NOMO-1 treated with dmso at 0.1 percent for 144 hours (cell line): ENCODE measurements around the gene ARHGAP44.
"Not testable (repeated sequence)": the region's sequence is repeated elsewhere in the genome, so short reads cannot be mapped to it uniquely, and the experiment has no call there.

ENCODE experiments used
- DNase-seq: peaks from one replicate; lab custom pipeline; 2025; ENCODE audit not compliant: unreplicated experiment; lab: John Stamatoyannopoulos, UW

The ARHGAP44 gene

DNA sequence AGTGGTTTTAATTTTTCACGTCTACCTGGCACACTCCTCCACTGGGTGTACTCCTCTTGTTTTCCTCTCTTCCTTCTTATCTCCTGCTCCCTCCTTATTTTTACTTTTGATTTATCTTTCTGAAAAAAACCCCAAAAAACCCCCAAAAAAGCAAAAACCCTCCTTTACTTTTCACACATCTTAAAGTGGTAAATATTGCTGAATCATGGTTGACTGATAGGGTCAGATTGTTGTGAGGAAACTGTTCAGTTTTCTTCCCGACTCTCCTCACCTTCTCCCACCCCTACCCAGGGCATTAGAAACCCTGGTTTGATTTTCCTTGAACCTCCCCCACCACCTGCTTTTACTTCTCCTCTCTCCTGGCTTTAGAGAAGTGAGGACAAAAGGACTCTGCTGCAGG, 25.4 kb downstream of the ARHGAP44 start:
- DNase-seq = no peak

DNA sequence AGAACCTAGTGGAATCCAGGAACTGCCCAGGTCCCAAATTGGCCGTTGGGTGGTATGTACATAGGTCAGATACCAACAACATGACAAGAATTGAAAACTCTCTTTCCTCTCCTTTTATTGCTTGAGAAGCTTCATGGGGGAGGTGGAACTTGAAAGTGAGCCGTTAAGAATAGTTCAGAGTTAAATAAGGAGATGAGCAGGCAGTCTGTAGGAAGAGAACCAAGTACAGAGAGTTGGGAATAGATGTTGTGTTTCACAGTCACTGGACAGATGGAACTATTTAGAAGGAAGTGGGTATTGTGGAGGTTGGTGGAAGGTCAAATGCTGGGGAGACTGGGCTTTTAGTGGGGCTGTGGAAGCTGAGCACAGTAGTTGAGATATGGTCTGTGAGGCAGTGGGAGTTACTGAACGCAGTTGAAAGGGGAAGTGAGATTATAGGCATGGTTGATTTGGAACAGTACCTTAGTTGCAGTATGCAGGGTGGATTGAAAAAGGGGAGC, 26.4 kb downstream of the ARHGAP44 start:
- DNase-seq = peak; percentile 54

DNA sequence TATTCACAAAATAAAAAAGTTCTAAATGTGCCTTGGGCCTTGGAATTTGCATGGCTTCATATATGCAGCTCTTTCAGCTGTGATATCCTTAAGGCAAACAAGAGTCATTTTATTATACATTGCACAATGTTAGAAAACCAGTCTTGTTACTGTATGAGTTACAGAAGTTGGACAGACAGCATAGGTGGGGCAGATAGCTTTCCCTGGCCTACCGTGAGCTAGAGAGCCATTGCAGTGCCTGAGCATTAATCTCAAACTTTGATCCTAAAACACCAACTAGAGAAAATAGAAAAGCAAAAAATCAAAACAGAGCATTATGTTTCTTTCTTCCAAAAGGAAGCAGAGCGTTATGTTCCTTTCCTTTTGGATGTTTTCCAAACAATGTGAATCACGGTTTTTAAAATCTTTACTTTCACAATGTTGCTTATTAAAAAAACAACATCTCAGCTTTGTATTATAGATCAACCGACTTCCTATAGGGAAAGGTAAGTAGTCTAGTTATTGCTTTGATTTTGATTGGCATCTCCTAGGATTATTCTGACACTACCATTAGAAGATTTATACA, 32.2 kb downstream of the ARHGAP44 start:
- no peak for DNase-seq

DNA sequence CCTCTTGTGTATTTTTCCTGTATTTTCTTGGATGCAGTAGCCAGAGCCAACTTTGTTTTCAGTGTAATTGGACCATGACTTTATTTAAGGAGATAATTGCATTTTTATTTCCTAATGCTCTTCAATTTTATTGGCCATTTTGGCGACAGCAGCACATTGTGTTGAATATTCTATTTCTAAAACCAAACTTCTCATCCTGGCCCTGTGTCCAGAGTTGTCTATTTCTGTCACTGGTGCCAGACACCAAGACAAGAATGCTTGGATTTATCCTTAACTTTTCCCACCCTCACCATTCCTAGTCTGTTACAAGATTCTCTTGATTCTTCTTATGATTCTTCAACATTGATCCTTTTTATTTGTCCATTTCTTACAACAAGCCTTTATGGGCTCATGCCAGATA, 37.1 kb downstream of the ARHGAP44 start:
- no peak for DNase-seq

DNA sequence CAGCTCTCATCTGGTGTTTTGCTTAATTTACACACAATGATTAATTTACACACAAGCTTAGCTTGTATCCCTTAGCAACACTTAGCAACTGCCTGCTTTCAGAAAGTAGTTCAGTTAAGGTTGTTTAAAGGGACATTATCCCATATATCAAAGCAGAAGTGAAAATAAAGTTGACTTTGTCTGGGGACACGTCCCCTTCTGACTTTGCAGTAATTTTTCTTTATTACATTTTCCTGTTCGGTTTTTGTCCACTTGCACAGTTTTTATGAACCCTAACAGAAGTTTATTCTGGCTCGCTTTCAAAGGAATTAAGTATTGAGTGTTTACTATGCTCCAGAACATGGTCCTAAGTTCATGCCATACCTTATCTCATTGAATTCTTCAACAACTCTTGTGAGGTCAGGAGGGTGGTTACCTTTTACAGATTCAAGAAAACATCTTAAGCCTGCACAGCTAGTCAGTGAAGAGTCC, 41.5 kb downstream of the ARHGAP44 start:
- peak; percentile 48 for DNase-seq

DNA sequence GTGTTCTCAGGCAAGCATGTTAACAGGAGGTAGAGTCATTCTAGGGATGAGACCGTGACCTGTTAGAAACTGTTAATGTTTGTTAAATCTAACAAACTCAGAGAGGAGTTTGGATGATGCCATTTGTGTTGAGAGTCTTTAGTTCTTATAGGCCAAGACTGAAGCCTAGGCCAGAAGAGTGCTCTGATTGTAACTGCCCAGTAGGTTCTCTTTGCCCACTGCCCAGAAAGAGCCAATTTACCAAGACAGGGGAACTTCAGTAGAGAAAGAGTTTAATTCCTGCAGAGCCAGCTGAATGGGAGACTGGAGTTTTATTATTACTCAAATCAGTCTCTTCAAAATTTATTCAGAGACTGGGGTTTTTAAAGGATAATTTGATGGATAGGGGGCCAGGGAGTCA, 42.5 kb downstream of the ARHGAP44 start:
- DNase-seq = no peak

DNA sequence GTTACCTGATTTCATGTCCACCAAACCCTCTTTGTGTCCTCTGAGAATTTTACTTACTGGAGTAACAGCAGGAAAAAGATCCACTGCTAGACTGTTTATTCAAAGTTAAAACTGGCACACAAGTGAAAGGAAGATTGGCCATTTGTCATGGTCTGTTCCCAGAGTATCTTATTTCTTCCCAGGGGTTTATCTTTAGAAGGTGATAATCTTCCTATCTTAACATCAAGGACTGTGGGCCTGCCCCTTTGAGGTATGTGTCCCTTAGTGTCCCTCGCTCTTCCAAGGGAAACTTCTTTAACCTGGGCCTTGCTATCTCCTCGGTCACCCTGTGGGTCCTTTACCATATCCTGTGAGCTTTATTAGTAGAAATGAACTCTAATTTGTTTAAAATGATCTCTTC, 49.7 kb downstream of the ARHGAP44 start:
- no peak for DNase-seq

DNA sequence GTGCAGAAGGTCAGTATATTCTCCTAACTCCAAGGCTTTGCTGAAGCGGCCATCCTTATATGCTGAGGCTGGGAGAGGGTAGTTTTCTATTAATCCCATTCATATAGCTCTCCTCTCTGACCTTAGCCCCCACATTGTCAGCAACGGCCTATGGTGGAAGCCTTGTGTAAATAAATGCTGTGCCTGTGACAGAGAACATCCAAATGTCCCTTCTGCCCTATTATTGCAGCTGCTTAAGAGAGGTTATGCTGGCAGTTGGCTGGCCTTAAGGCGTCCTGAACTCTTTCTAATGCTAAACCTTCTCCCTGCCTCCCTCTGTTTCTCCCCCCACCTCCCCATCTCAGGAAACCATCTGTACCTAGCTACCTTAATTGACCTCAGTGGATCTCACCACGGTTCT, 53.6 kb downstream of the ARHGAP44 start:
- no peak for DNase-seq

DNA sequence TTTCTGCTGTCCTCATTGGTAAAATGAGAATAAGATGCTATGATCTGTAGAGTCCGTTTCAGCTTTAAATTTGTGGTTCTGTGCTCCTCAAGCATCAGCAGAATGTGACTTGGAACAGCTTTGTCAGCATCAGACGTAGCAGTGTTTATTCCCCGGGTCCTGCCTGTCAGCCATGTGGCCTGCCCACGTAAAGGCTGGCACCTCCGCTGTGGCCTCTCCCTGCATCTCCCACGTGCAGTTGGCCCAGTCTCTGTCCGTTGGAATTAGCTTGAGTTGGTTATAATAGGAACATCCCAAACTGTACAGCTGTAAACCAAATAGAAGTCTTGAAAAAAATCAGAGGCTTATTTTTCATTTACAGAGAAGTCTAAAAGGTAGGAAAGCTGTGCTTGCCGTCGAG, 61.7 kb downstream of the ARHGAP44 start:
- no peak for DNase-seq

DNA sequence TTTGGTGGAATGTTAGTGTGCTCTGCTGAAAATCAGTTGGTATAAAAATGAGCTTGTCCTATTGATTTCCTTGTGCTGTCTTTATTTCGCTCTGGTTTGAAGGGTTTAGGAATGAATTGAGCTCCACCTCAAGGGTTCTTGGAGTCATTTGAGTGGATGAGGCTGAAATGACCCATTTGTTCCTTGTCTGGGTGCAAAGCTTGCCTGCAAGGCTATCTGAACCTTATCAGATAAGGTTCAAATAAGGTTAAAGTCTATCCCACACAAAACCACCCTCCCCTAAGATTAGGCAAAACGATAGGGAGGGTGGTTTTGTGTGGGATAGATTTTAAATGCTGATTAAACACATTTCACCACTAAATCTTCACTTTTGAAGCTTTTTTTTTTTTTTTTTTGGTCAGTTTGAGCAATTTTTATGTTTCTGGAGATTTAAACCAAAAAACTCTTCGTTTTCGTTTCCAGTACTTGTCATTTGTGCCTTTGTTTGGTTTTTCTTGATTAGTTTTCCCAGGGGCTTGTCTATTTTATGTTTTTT, 62.7 kb downstream of the ARHGAP44 start:
- DNase-seq = no peak

DNA sequence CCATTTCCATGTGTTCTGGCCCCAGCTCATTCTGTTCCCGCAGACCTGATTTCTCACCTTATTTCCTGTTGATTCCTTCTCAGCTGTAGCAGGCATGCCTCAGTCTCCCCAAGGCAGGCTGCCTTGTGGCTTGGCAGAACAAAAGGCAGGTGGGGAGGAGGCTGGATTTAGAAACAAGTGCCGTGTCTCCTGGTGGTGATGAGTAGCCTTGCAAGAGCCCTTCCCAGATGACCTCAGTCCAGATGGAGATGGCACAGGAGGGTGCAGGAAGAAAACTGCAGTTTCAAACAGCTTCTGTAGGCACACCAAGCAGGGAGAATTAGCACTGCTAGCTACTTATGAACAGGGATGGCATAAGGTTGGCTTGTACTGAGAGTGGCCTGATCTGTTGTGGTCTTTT, 64.6 kb downstream of the ARHGAP44 start:
- no peak for DNase-seq

DNA sequence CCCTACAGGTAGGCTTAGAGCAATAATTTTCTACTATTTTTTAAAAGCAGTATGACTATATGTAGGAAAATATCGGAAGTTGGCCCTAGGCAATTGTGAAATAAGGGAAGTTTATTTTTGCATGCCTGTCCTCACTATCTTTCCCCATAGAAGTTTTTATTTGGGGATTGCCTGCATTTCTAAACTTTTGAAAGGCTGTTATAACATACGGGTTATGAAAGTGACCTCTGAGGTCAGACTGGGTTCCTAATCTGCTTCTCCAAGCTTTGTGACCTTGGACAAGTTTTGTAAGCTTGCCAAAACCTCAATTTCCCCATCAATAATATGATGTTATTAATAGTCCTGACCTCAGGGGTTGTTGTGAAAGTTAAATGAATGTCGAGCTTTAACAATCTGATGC, 67.1 kb downstream of the ARHGAP44 start:
- DNase-seq = peak; percentile 88

DNA sequence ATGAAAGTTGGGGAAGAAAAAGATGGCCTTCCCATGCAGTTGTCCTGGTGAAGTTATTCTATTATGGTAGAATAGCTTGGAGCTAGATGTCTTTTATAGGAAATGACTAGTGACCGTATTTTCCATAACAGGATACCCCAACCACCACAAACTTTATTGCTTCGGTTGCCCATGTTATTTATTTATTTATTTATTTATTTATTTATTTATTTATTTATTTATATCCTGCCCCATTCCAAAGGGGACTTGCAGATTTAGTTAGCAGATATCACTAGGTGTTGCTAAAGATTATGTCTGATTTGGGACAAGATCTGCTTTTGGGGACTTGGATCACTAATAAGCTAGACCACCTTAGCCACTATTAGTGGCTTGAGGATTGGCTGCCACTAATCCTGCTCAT, 68.3 kb downstream of the ARHGAP44 start:
- DNase-seq = no peak

DNA sequence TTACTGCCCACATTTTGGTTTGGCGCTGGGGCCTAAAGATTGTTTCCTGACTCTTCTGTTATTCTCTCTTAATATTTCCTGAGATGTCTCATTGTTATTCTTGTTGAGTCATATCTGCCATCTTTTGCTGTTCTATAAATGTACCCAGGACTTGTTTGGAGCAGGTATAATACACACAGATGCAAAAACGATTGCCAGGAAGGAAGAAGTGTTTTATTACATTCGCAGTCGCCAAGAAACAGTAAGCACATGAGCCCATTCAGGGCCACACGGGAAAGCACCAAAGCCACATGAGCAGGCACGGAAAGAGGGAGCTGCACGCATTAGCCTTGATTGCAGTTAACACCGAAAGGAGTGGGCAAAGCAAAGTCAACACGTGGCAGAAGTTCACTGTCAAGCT, 70.2 kb downstream of the ARHGAP44 start:
- no peak for DNase-seq

DNA sequence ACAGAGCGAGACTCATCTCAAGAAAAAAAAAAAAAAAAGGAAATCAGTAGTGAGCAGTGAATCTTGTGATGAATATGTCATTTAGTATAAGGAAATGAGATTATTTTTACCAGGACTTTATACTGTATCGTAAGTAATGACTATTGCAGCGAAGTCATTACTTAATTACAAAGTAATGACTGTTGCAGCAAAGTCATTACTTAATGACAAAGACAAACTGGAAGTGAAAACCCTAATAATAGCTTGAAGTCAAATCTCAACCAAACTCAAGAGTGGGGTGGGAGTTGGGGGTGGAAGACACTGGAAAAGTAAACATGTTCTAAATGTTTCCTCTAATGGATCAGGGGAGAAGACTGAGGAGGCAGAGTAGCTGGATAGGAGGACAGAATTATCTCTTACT, 76.5 kb downstream of the ARHGAP44 start:
- no peak for DNase-seq

DNA sequence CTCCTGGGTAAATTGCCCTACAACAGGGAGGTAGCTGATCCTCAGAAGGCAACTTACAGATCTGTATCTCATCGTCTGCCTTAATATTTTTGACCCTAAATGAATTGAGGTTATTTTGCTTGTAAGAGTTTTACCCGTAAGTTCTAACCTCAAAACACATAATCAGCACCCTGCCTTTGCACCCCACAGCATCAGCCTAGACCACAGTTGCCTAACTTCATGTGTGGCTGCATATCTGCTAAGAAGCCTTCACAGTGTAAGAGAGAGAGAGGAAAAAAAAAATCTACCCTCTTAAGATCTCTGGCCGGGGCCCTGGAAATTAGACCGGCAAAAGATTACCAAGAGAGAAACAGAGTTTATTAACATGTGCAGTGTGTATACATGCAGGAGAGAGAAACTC, 76.9 kb downstream of the ARHGAP44 start:
- DNase-seq = no peak

DNA sequence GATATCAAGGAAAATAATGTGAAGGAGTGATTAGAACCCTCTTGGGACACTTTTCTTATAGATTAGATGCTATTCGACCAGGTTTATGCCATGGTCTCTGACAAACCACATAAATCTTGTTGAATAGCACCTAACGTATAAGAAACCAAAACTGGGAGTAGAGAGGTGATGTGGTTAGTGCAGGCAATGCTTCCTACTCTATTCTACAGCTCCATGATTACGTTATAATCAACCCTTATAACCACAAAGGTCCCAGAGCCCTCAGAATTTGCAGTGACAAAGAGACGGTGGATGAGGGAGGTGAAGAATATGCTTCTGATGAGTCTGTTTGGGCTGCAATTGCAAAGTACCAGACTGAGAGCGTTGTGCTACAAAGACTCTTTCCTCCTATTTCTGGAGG, 78.4 kb downstream of the ARHGAP44 start:
- DNase-seq = no peak

DNA sequence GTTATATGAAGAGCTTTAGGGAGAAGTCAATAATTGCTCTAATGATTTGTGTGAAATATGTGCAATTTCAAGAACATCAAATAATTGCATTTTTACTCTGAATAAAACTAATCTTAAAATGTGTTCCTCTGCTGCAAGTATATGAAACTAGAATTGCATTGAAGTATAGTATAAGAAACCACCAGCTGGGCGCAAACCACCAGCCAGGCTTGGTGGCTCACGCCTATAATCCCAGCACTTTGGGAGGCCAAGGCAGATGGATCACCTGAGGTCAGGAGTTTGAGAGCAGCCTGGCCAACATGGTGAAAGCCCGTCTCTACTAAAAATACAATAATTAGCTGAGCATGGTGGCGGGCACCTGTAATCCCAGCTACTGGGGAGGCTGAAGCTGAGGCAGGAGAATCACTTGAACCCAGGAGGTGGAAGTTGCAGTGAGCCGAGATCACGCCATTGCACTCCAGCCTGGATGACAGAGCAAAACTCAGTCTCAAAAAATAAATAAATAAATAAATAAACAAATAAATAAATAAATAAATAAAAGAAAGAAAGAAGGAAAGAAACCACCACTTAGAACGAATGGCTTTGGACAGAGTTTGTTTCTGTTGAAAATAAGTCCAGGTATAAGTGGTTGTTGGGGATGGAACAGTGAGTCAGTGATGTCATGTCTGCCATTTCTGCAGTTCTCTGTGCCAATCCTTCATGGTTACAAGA, 84.3 kb downstream of the ARHGAP44 start:
- not testable (repeated sequence) for DNase-seq

DNA sequence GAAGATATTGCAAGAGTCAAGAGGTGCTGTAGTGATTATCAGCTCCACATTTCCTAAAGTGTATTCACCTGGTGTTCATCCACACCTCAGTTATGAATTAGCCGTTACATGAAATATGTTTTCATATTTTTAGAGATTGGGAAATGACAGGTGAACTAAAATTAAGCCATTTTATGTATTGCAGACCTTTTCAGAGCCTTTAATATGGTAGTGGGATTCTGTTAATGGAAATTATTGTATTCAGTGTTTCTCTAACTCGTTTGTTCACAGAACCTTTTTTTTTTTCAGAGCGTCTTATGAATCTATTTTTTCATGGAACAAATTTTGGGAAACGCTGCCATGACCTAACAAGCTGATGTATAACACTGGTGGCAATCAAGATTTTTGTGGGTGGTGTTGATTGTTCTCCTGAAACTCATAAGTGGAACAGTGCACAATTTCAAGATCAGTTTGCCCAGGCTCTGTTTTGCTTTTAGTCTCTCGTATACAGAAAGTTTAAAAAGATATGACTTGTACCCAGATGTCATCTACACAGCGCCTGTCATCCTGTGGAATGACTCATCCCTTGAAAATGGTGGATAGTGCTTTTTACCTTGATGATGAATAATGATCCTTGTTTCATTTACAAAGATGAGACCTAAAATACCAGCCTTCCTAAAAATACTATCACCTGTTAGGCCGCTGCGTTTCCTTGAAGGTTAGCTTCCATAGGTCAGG, 88.8 kb downstream of the ARHGAP44 start:
- DNase-seq = no peak

DNA sequence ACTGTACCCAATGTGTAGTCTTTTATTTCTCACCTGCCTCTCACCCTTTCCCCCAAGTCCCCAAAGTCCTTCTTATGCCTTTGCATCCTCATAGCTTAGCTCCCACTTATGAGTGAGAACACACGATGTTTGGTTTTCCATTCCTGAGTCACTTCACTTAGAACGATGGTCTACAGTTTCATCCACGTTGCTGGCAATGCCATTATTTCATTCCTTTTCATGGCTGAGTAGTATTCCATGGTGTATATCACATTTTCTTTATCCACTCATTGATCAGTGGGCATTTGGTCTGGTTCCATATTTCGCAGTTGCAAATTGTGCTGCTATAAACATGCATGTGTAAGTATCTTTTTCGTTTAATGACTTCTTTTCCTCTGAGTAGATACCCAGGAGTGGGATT, 89.8 kb downstream of the ARHGAP44 start:
- not testable (repeated sequence) for DNase-seq

DNA sequence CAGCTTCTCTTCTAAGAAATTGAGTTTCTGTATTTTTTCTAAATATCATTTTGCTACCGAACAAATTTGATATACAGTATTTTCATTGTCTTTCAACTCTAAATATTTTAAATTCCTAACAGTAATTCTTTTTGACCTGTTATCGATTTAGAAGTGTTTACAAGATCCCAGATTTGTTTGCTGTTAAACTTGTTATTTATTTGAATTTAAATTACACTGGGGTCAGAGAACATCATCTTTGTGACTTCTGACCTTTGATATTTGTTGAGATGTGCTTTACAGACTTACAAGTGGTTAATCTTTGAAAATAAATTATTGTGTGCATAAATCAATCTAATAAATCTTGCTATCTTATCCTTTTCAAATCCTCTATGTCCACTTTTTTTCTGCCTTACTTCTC, 94.2 kb downstream of the ARHGAP44 start:
- no peak for DNase-seq

DNA sequence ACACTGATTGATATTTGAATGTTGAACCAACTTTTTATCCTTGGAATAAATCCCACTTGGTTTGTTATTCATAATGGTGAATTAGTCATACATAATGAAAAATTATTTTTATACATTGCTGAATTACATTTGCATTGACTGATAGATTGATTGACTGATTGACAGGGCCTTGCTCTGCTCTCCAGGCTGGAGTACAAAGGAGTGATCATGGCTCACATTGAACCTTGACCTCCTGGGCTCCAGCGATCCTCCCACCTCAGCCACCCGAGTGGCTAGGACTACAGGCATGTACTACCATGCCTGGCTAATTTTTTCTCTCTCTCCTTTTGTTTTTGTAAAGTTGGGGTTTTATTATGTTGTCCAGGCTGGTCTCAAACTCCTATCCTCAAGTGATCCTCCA, 97.8 kb downstream of the ARHGAP44 start:
- DNase-seq = no peak
